IPS-11a (cell line): Measurements from ENCODE around the gene DCTN3.

Experiments used
- H3K4me3 ChIP-seq: one replicate; pipeline ENCODE4 v1.5.1; 2013; ENCODE audit warnings: low read depth, low read length, control low read depth

Gene DCTN3

GRCh38 chr9:34591248-34591916 lies 28.9 kb downstream of the DCTN3 start:
- H3K4me3 ChIP-seq = no peak overlapping the region

DNA sequence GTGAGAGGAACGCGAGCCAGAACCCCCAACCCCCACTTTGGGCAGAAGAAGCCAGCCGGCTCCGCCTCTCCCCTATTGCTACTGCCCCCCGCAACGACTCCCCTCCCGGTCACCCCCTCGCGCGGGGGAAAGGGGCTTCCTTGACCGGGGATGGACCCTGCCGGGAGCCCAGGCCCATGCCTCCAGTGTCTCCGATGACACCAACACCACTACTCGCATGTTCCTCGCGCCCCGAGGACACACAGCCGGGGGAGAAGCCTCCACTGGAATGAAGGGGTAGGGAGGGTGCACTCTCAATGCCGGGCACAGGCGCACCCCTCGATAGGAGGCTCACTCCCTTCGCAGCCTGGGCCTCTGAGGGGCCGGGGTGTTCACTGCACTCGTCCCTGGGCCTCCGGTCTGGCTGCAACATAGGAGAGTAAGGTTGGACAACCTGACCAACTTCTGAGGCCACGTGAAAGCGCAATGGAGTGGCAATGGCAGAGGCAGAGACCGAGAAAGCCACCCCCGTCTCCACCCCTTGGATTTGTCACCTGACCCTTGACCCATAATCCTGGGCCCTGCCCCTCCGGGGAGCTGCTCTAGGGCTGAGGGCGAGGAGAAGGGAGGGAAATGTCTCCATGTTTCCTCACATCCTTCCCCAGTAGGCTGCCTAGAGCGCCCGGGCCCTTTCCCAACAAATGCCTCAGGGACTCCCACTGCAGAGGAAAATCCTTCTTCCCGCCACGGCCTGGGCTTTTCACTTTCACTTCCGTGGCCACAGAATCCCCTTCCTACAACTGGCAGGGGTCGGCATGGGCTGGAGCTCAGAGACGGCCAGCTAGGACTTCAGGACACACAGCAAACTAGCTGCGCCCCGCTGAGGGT lies 29.7 kb downstream of the DCTN3 start:
- peak overlapping the region; percentile 56 for H3K4me3 ChIP-seq

DNA sequence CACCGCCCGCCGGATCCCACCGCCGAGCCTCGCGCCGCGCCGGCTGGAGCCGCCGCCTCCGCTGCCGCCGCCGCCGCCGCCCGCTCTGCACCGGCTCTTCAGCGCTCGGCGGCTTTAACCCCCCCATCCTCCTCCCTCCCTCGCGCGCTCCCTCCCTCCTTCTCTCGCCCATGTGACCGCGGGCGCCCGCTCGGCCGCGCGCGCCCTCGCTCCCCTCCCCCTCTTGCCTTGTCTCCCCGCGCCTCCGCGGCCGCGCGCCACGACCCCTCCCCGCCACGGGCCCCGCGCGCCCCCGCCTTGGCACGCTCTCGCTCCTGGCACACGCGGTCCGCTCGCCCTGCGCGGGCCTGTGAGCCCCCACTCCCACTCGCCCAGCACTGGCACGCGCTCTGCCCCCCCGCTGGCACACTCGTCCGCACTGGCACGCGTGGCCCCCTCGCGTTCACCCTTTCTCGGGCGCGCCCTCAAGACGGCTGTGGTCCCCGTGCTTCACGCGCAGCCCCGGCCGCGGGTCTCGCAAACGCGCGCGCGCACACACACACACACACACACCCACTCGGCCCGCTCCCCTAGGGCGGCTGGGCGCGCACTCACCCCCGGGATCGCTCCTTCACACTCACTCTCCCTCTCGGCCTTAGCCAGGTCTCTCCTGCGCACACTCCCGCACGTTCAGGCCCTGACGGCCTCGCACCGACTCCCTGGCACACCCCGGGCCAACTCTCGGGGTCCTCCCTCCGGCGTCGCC lies 30.5 kb downstream of the DCTN3 start, which contains the start of gene CNTFR:
TSS of gene CNTFR (minus strand) at position 89 of the 745 bp plus-strand sequence. CDS start 20,743 bp downstream, outside the sequence.
- H3K4me3 ChIP-seq = peak within 1 kb of the TSS; percentile 56

DNA sequence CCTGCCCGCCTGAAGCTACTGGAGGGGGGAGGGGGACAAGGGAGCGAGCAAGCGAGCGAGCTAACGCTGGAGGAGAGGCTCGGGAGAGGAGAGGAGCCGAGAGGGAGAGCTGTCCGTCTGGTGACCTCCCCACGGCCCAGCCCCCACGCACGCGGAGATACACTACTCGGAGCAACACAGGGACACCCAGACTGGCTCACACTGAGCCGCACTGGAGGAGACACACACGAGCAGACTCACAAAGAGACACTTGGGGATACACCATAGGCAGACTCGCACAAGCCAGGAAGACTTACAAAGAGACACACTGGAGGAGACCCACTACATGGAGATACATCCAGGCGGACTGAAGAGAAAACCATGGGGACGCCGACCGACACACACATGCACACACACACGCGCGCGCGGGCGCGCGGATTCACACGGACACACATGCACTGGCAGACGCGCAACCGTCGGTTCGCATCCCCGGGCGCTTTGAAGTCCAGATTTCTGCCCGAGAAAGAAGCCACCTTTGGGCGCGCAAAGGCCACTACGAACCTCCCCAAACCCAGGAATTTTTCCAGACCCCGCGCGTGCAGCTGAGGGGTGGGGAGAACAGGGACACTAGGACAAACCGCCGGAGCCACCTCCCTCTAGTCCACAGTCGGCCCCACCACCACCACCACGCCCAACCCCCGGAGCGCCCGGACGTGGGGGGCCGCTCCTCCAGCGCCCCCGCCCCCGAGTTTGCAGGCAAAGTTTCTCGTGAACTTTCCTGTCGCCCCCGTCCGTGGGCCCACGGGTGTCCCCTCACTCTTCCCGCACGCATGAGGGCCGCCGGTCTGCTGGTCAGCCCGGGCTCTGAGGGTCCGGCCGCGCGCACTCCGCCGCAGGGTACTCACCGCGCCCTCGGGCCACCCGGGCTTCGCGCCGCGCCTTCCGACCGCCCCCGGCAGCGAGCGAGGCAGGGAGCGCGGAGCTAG lies 31.3 kb downstream of the DCTN3 start:
- H3K4me3 ChIP-seq = peak overlapping the region; percentile 56

GRCh38 chr9:34587271-34587670 lies 33.0 kb downstream of the DCTN3 start:
- no peak overlapping the region for H3K4me3 ChIP-seq

- H3K4me3 ChIP-seq = no peak overlapping the region
Measured at GRCh38 chr9:34585946-34586669, 34.2 kb downstream of the DCTN3 start.

- no peak overlapping the region for H3K4me3 ChIP-seq
Measured at GRCh38 chr9:34584970-34585369, 35.3 kb downstream of the DCTN3 start.

GRCh38 chr9:34582787-34583186 lies 37.5 kb downstream of the DCTN3 start:
- H3K4me3 ChIP-seq = no peak overlapping the region

GRCh38 chr9:34581318-34581717 lies 39.0 kb downstream of the DCTN3 start:
- no peak overlapping the region for H3K4me3 ChIP-seq

DNA sequence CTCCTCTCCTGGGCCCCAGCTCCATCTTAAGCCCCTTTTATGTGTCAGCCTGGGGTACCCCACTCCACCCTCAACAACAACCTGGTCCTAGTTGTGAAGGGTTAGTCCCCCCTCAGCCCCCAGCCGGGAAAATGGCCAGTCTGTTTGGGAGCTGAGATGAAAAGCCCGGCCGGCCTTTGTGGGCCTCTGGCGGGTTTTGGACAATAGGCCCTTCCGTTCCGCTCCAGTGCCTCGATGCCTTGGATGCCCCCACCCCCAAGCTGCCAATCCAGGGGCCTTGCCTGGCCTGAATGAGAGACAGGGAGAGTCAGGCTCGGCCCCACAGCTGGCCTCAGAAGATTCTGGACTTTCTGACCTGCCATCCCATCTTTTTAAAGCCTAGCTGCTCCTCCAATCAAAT lies 39.9 kb downstream of the DCTN3 start:
- no peak overlapping the region for H3K4me3 ChIP-seq

DNA sequence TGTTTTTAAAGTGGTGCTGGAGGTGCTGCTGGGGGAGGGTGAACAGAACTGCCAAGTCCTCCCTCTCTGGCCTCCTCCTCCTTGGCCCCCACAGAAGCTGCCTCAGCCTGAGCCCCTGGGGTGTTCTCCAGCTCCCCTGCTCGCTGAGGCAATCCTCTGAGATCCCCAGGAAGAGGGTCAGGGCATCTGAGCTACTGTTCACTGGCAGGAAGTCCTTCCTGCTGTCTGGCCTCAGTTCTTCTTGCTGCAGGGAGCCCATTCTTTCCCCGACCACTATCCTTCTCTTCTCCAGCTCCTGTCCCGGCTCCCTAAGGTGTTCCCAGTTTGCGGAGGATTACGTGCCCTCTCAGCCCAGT lies 40.5 kb downstream of the DCTN3 start:
- no peak overlapping the region for H3K4me3 ChIP-seq

GRCh38 chr9:34579104-34579807 lies 41.0 kb downstream of the DCTN3 start:
- no peak overlapping the region for H3K4me3 ChIP-seq

GRCh38 chr9:34578241-34579103 lies 41.8 kb downstream of the DCTN3 start:
- H3K4me3 ChIP-seq = peak overlapping the region; percentile 27

DNA sequence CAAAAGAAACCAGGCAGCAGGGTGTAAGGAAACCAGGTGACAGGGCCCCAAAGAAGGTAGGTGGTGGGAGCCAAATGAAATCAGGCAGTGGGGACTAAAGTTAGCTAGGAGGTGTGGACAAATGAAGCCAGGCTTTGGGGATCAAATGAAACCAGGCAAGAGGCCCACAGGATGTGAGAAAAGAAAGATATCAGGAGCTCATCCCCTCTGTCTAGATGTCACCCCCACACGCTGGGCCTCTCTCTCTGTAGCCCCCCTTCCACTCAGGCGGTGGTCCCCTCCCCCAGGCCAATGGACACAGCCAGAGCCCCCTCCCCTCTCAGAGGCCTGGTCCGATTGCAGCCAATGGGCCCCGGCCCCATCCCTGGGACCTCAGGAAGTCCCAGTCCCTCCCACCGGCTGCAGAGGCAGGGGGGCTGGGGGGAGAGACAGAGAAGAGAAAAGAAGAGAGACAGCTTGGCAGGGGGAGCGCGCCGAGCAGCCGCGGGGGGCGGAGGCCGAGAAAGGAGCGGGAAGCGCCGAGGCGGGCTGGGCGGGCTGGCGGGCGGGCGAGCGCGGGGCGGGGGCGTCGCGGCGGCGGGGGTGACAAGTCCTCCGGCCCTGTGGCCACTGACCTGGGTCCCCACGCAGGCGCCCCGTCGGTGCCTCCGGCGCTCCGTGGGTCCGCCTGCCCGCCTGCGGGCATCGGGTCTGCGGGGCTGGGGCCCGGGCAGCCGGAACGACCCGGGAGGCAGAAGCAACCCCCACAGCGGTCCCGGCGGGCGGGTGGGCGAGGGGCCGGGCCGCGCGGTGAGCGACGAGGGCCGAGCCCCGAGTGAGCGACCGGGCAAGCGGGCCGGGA lies 42.7 kb downstream of the DCTN3 start:
- peak overlapping the region; percentile 27 for H3K4me3 ChIP-seq

DNA sequence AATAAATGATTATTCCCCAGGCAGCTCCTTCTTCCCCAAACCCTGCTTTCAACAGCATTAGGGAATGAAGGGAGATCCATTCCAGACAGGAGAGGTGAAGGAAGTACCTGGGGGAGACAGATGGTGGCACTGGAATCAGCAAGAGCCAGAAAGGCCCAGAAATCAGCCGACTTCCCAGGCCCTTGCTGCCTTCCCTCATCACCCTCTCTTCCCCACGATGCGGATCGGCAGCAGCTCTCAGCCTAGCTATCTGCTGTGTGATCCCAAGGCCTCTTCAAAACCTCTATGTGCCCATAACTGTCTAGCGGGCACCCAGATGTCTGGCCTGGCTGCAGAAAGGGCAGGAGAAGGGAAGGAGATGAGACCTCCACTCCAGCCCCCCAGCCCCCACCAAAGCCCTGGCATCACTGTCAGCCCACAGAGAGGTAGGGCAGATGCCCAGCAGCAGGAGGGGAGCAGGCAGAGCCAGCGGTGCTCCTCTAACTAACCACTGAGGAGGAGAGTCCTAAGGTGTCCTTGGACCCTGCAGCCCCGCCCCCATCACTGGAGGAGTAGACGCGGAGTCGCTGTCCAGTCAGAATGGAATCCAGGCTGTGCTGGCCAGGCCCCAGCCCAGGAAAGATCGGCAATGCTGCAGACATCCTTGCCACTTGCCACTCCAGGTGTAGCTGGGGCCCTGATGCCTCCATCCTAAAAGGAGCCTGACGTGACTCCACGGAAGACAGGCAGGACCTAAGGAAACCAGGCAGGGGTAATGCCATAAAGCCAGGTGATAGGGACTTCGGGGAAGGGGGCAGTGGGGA lies 43.5 kb downstream of the DCTN3 start:
- H3K4me3 ChIP-seq = no peak overlapping the region

DNA sequence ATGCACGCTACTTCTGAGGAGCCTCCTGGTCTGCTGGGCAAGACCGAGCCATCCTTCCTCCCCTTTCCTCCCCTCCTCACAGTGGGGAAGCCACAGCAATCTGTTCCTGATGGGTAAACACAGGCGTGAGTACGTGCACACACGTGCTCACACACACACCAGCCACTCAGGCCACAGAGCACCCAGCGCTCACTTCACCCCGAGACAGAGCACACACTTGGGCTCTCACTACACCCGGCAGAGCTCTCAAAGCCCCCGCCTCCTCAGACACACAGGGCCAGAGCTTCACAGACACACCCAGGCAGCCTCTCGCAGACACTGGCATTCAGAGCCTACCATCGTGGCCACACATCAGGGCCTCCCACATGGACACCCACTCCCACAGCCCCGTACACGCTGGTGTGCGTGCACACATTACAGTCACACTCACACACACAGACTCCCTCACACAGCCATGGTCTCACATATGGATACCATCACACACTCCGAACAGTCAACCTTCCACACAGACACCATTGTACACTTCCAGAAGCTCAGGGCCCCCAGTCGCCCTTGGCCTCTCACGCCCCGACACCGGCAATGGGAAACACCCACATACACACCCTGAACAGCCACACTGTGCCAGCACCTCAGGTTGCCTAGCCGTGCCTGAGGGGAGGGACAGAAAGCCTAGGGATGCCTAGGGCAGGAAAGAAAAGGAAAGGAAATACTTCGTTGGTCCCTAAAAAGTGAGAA lies 44.3 kb downstream of the DCTN3 start:
- H3K4me3 ChIP-seq = no peak overlapping the region
